HG03442 (cell line): ENCODE results near the gene RNF144A.
"Not testable (repeated sequence)": the region's sequence is repeated elsewhere in the genome, so short reads cannot be mapped to it uniquely, and the experiment has no call there.

Source experiments
- ATAC-seq: cut with Tn5 transposase; IDR thresholded peaks from one replicate; pipeline ENCODE4 v1.9.1; 2021; ENCODE audit warnings: mild to moderate bottlenecking, moderate library complexity; ENCODE audit not compliant: unreplicated experiment

RNF144A gene

DNA sequence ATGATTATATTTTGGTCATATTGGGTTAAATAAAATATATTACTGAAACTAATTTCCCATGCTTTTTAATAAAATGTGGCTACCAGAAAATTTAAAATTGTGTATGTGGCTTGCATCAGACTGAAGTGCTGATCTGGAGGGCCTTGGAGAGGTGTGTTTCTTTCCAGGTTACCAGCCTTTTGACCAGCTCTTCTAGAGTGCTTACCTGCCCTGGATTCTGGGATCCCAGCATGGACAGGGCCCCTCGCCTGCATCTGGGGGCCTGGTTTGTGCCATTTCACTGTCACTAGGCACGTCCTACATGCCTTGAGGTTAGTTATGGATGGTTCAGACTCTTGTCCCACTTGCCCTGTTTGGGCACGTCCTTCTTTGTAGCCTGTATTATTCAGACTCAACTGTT lies 10.5 kb downstream of the RNF144A start:
- ATAC-seq = no peak

DNA sequence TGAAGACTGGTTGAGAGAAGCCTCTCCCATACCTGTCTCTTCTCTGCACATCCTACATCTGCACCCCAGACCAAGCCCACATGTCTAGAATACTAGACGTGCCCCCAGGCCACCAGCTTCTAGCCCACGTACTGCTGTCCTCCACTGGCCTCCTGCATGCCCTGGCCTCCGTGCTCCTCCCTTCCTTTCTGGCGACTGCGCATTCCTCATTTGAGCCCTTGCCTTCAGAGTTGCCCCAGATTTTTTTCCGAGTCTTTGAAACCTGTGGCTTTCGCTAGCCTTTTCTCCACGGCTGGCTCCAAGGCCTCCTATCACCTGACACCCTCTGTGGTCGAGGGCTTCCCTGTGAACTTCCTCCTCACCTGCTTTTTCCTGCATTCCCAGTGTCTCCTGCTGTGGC lies 11.2 kb downstream of the RNF144A start:
- ATAC-seq = no peak

DNA sequence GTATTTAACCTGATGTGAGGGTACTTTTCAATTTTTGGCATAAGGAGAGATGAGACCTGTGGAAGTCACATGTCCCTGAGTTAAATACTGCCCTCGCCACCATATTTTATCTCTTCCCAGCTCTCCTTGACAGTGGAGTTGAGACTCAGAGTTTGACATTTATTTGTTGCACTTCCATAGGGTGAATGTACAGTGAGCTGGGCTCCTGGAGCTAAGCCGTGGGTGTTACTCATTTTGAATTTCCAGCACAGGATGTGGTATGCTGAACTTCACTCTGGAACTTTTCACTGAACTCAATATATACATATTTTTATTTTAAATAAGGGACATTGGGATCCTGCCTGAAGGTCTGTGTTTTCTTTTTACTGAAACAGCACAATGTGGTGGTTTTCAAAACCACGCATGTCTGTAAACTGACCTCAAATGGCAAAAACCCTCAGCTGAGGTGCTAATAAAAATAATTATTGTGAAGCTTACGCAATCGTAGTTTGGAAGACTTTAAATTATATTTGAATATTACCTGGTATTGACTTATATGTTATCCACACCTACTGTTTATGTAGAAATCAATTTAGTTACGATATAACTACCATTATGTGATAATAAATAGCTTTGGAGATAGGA lies 12.1 kb downstream of the RNF144A start:
- ATAC-seq = no peak

DNA sequence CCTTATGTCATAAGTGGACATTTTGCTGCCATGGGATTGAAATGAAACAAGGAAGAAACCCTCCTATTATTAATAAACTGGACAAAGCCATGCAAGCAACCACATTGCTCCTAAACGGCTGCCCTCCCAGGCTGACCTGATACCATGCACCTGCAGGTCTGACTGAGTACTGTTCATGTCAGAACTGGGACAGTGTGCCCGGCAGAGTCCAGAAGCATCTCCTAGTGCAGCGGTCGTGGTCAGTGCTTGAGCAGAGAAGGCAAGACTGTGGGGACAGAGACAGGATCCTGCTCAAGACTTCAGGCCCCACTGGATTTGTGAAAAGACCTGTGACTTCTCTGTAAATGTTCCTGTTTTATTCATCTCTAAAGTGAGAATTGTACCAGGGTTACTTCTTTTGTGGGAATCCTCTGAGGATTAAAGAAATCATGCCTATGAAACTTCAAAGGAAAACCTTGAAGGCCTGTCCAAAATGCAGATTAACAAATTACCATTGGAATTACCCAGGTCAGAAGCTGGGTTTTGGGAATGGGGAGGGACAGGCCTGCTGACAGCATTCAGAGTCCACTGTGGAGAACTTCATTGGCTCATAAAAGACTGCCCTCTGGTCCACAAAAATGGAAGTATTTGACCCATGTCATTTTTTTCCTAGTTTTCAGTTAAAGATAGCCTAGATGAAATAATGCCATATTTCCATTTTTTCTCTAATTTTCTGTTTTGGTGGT lies 13.9 kb downstream of the RNF144A start:
- no peak for ATAC-seq

DNA sequence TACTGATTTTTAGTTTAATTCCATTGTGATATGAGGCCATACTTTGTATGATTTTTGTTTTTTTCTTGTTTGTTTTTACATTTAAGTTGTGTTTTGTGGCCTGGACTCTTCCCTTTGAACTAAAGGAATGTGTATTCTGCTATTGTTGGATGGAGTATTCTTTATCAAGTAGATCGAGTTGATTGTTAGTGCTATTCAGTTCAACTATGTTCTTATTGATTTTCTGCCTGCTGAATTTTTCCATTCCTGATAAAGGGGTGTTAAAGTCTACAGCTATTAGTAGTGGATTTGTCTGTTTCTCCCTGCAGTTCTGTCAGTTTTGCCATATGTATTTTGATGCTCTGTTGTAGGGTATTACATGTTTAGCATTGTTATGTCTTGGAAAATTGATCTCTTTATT lies 14.5 kb downstream of the RNF144A start:
- ATAC-seq = no peak

DNA sequence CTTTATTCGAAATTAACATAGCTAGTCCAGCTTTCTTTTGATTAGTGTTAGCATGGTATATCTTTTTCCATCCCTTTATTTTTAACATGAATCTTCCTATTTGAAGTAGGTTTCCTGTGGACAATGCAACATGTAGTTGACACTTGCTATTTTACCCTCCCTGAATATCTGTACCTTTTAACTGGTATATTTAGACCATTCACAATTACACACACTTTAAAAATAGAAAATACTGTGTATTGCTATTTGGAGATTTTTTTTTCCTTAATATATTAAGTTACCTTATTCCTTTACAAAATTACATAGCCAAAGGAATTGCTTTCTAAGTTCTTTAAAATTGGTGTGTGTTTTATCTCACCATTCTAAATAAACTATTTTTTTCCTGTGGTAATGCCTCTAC lies 15.0 kb downstream of the RNF144A start:
- no peak for ATAC-seq

DNA sequence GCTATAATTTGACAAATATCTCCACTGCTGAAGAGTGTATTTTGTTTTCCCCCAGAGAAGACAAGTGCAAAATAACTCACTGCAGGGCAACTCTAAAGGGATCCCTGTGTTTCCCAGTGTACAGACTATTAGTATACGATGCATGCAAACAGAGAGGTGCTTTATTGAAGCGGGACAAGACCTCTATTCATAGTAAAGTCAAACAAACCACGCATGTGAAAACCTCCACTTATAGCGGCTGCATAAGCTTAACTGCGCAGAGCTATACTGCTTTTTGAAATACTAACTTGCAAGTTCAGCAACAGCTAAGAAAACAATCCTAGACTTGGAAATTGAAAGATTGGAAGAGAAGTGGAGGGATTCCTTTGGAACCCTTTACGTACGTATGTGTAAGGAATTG lies 15.6 kb downstream of the RNF144A start:
- no peak for ATAC-seq

DNA sequence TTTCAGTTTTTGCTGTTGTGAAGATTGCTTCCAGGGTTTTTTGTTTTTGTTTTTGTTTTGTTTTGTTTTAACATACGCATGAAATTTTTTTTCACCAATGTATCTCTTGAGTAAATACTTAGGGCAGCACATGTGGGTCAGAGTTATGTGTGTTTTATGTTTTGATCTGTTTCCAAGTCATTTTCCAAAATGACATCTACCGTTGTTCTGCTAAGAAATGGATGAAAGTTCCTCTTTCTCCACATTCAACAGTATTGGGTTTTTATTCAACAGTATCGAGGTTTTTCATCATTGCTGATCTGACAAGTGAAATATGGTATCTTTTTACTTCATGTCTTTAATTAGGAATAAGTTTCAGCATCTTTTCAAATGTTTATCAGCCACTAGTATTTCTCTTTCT lies 16.7 kb downstream of the RNF144A start:
- no peak for ATAC-seq

DNA sequence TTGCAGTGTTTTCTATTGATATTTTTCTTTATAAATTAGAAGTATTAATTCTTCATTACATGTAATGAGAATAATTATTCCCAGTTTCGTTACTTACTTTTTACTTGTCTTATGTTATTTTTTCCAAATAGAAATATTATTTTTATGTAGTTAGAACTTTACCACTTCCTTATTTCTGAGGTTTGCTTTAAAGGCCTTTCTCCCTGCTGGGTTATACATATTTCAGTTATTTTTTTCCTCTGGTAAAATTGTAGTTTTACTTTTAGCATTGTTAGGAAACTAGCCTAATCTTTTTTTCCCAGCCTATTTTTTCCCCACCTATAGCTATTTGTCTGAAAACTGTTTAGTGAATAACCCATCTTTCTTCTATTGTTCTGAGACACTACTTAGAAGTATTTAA lies 17.1 kb downstream of the RNF144A start:
- no peak for ATAC-seq

DNA sequence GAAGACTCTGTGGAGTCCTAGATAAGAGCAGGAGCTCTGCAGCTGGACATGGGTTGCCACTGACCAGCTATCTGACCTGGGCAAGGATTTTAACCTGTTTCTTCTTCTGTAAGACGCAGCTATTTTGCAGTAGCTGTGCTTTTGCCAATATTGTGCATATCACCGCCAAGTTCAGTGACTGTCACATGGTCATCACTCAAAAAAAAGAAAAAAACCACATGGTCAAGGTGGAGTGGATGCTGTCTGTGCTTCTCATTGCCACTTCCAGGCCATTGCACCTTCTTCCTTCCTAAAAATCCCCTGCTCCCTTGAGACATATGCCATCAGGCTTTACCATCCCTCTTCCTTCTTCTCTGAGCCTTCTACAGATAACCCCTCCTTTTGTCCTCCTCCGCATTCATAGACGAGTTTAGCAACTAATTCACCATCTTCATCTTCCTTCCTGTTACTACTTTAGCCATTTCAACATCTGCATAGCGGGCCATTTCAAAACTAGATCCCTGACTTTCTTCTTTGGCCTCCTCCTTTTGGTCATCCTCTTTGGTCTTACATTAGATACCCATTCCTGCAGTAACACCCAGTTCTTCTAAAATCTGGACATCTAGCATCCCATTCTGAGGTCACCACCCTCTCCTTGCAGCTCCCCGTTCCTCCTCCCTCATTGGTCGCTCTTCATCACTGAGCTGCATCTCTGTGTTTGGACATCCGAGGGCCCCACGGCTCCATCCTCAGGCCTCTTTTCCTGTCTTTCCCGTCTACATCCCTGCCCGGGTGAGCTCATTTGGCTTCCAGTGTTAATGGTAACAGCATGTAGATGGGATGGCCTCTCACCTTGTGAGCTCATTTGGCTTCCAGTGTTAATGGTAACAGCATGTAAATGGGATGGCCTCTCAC lies 17.8 kb downstream of the RNF144A start:
- no peak for ATAC-seq

DNA sequence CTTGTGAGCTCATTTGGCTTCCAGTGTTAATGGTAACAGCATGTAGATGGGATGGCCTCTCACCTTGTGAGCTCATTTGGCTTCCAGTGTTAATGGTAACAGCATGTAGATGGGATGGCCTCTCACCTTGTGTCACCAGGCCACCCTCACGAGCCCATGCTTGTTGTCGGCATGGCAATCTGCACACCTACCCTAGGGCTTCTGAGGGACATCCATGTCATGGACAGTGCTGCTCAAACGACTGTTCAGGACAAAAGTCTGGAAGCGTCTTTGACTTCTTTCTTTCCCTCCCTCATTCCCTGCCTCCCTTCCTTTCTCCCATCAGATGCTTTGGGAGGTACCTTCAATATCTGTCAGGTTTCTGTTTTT lies 18.4 kb downstream of the RNF144A start:
- not testable (repeated sequence) for ATAC-seq

DNA sequence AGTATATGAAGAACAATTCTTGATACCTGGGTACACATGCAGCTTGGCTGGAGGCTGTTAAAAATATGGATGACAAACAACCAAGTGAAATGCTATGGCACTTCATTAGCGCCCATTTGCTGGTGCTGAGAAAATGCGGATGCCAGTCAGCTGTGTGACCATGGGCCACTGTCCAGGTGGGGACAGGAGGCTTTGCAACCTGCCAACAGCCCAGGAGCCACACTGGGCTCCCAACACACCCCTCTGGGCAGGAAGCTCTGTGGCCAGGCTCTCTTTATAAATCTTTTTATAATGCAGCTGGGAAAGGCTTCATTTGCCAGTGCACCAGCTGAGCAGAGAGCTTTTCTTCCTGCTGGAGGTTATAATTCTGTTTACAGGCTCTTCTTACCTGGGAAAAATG lies 19.9 kb downstream of the RNF144A start:
- no peak for ATAC-seq

DNA sequence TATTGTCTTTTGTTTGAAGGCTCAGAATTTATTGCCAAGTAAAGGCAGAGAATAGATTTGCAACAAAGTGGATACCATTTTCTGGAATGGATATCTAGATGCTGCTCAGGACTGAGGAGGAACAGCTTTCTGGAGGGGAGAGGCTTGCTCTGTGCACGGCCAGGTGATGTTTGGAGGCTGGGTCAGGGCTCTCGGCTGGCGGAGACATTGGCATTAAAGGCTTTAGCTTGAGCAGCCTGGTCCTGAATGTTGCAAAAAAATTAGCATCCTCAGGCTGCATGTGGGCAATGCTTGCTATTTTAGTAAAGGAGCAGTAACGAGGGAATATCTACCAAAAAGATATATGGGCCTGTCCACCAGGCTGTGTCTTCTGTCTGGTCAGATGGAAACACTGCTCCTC lies 20.4 kb downstream of the RNF144A start:
- ATAC-seq = no peak

DNA sequence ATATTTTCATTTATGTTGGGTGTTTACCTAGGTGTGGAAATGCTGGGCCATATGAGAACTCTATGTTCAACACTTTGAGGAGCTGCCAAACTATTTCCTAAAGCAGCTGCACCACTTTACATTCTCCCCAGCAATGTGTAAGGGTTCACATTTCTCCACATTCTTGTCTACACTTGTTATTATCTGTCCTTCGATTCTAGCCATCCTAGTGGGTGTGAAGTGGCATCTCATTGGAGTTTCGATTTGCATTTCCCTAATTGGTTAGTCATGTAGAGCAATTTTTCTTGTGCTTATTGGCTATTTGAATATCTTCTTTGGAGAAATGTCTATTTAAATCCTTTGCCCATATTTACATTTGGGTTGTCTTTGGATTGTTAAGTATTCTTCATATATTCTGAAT lies 21.9 kb downstream of the RNF144A start:
- ATAC-seq = no peak

DNA sequence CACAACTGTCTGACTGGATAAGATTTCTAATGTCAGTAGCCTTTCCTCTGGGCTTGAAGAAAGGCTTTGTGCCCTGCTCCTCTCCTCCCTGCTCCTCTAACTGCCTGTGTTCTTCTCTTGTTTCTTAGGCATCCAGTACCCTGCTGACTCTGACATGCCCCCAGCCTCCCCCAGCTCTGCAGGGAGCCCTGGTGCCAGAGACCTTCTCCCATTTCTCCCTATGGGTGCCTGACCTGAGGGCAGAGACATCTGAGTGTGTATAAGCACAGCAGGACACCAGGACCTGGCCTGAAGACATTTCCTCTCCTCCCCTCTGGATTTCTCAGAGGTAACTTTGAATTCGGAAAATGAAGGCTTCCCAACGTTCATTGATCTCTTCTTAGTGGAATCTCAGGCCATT lies 23.6 kb downstream of the RNF144A start:
- ATAC-seq = no peak

DNA sequence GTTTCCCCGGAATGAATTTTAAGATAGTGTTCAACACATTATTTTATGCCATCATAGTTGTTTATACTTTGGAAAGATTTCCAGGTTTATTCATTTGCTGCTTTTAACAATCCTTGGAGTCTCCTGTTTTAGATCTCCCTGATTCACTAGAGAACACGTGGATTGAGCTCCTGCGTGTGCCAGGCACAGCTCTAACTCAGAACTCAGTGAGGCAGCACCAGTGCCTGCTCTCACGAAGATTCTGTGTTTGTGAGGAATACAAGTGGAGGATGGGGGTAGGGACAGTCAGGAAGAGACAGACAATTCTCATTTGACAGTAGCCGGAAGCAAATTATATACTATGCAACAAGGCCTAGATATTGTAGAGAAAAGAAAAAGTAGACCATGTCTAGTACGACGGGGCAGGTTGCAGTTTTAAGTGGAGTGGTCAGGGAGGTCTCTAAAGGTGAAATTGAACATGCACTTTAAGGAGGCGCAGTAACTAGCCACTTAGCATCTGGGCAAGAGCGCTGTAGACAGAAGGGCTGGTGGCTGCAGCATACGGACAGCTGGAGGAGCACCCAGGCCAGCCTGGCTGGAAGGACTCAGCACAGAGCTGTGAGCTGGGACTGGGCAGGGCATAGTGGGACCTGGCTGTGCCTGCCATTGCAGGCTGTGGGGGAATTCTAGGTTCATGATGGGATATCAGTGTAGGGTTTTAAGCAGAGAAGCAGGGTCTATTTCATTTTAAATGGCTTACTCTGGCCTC lies 24.3 kb downstream of the RNF144A start:
- ATAC-seq = no peak

DNA sequence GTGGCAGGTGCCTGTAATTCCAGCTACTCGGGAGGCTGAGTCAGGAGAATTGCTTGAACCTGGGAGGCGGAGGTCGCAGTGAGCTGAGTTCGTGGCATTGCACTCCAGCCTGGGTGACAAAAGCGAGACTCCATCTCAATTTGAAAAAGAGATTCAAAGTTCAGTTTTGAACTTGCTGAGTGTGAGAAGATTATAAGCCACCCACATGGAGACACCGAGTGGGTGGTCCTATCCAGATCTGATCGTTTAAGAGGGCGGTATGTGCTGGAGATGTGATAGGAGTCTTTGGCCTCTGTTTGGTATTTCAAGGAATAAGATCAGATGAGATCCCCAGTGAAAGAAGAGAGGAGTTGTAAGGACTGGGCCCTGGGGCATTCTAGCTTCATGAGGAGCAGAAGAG lies 25.6 kb downstream of the RNF144A start:
- ATAC-seq = no peak

DNA sequence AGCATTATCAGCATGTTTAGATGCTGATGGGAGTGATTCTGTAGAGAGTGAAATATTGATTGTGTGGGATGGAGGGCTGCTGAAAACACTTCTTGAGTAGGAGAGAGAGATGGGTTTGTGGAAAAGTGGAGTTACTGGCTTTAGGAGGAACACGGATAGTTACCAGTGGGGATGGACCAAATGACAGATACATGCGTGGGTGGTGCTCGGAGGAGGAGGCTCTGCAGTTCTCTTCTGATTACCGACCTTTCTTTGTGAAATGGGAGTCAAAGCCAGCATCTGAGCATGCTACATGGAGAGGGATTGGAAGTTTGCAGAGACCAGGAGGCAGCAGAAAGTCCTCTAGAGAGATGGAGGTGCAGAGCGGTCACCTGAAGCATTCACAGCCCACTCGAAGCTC lies 26.3 kb downstream of the RNF144A start:
- no peak for ATAC-seq

DNA sequence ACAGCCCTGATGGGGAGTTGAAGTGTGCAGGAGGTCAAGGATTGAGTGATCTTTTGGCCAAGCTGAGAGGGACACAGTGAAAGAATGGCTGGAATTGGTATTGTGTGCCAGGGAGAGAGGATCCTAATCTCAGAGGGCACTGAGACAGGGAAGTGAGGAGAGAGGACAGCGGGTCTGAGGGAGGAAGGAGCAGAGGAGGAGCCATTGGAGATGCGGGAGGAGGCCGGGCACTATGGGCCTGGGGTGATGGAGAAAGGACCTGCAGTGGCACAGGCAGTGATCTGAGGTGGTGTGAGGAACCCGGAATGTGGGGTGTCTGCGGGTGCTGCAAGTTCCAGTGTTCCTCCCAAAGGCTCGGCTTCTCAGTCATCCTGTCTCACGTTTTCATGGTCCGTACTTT lies 26.8 kb downstream of the RNF144A start:
- ATAC-seq = no peak

DNA sequence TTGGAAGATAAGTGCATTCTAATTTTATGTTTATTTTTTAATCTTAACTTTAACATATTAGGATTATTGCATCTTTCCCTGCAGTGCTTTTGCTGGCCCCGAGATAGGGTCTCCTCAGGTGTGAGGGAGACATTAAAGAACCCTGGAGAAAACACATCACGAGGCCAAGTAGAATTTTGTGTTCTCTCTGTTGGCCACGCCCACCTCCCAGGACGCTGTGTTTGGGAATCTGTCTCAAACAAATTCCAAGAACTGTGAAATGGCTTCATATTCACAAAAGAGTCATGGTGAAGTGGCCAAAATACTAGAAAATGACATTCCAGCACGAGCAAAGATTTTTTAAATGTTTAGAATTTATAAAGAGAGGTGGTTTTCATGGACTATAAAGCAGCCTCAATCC lies 27.3 kb downstream of the RNF144A start:
- no peak for ATAC-seq

DNA sequence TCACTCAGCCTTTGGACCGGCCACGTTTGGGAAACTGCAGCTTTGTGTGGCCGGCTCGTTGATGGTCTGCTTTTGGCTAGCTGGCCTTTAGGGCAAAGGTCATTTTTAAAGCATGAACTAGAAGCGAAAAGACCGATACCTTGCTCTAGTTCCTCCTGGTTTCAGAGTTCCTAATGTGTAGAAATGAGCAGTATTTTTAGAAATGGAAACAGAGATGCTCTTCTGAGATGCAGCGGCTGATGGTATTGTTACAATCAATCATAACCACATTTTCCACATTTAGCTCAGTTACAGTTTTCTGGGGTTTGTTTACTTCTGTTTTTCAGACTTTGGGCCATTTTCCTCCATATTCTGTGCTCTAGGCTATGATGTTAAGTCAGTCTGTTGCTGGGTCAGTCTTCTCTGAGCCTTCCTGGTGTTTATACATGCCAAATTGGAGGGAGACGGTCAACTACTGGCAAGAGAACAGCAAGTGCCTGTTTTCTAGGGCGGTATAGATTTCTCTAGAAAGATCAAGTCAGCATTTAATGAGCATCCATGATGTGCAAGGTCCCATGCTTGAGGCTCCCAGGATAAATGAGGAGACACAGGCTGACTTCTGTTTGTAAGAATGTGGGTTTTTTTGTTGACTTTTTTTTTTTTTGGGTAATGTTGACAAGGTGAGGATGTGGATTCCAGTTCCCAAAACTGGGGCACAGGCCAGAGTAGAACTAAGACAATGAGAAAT lies 28.0 kb downstream of the RNF144A start:
- ATAC-seq = peak; percentile 92
